Stimulated activated CD4-positive, alpha-beta T cell treated with anti-CD3 and anti-CD28 coated beads, Interleukin-2, amount 100 ng/mL, for 48 hours (primary cell): ENCODE results near the gene ZNF121.
"Not testable (repeated sequence)": the region's sequence is repeated elsewhere in the genome, so short reads cannot be mapped to it uniquely, and the experiment has no call there.

Source experiments
- DNase-seq, 2 donors: peaks; one replicate each; pipeline ENCODE4 v3.0.0-alpha.2; 2020

ZNF121 gene

DNA sequence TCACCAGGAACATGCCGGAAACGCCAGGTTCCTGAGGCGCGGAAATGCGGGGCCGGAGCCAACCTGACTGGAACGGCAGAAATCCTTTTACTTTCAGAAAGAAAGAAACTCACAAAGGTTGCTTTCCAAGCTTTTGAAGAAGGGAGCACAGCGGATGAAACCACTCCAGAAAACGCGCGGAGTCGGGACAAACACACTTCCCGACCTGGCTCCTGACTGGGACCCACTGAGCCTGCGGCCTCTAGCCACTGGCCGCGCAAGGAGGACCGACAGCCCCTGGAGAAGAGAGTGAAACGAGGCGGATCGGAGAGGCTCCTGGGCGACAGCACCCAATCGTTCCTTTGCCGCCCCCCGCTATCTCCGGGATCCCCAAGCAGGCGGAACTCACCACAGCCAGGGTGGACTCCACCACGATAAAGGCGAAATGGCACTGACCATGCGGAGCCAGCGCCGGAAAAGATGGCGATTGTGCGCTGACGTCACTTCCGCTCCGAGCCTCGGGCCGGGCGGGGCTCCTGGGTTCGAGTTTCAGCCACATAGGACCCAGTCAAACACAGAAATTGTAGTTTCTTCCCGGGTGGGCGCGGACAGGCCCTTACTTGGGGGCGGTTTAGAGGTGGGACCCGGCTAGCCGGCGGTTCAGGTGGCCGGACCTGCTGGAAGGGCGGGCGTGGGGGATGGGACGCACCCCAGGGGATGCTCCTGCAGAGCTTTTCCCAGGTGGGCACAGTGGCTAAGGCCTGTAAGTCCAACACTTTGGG, at the start of gene ZNF121:
Gene ZNF121, minus strand, starts transcription at position 432 of the 761 bp plus-strand sequence. CDS start 16,407 bp downstream, outside the sequence.
- peak; percentile 77 to 81 for DNase-seq

DNA sequence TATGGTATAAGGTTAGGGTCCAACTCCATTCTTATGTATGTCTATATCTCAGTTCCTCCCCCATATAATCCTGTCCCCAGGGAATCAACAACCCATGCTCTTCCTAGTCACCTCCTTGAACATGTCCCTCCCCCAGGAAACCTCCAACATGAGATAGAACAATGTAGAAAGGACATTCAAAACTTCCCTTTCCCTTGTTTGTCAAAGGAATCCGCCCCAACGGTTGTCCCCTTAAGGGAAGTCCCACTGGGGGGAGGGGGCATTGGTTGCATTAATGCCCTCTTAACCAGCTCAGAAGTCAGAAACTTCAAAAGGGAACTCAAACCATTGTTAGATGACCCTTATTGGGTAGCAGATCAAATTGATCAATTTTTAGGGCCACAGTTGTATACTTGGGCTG, 43.6 kb upstream of the ZNF121 start:
- DNase-seq = no peak

DNA sequence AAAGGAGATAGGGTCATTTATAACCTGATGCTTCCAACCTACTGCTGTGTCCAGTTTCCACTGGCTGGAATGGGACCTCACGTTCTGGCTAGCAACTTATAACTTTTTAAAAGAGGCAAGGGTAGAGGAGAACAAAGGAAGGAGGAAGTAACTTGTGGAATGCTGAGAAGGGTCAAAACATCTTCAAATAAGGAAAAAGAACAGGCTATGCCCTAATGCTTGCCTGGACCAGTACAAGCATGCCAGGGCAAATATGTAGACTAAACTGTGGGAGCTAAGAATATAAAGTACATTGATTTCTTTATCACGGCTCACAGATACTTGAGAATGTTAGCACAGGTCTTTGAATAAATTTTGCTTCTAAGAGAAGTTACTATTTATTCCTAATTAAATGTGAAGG, 38.2 kb upstream of the ZNF121 start:
- DNase-seq = no peak

DNA sequence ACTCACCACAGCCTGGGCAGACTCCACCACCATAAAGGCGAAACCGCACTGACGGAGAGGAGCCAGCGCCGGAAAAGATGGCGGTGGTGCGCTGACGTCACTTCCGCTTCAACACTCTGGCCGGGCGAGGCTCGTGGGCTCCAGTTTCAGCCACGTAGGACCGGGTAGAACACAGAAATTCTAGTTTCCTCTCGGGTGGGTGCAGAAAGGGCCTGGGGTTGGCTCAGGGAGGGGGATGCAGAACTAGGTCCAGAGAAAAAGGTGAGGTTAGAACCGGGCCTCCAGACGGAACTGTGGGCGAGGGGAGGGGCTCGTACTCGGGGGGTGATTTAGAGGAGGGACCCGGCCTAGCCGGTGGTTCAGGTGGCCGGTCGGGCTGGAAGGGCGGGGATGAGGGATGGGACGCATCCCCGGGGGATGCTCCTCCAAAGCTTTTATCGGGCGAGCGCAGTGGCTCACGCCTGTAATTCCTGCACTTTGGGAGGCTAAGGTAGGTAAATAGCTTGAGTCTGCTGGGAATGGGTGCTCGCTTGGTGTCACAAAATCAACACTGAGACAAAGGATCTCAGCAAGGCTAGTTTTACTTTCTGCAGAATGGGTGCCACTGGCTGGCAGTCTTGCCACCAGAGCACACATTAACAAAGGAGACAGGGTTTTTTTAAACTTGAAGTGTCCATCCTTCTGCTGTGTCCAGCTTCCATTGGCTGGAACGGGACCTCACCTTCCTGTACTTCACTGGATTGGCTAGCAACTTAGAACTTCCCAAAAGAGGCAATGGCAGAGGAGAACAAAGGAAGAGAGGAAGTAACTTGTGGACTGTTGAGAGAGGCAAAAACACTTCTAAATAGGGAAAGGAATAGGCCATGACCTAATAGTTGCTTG, 37.1 kb upstream of the ZNF121 start, which contains the start of gene ZNF561:
Gene ZNF561, minus strand, starts transcription at position 77 of the 882 bp plus-strand sequence. CDS start 1,776 bp downstream, outside the sequence.
- DNase-seq = peak; percentile 78 to 84

DNA sequence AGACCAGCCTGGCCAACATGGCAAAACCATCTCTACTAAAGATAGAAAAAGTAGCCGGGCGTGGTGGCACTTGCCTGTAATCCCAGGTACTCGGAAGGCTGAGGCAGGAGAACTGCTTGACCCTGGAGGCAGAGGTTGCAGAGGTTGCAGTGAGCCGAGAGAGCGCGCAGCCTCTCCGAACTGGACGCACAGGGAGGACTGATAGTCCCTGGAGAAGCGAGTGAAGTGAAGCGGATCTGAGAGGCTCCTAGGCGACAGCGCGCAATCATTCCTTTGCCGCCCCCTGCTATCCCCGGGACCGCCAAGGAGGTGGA, 36.5 kb upstream of the ZNF121 start:
- DNase-seq = no peak

DNA sequence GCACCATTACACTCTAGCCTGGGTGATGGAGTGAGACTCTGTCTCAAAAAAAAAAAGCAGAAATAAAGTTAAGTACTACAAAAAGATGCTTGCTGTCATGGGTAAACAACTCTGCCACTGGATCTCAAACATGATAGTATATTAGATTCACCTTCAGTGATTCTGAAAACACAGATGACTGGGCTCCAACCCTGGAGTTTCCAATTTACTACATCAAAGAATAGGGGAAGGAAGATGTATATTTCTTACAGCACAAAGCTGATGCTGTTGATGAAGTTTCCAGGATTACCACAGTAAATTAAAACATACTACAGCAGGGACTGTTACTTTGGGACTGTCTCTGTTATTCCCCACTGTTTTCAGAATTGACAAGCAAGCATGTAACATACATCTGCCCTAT, 31.5 kb upstream of the ZNF121 start:
- DNase-seq = no peak

DNA sequence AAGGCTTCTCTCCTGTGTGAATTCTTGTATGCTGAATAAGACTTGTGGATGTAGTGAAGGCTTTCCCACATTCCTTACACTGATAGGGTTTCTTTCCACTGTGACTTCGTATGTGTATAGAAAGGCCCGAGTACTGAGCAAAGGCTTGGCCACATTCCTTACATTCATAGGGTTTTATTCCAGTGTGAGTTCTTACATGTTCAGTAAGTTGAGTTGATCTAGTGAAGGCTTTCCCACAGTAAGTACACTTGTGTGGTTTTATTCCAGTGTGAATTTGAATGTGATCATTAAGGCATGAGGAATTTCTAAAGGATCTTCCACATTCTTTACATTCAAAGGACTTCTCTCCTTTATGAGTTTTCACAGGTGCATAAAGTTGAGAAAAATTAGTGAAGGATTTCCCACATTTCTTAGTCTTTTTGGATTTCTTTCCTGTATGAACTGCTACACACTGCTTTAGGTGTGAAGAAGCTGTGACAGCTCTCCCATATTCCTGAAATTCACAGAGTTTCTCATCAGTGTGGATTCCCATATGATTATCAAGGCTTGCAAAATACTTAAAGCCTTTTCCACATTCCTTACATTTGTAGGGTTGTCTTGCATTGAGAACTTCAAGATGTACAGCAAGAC, 26.3 kb upstream of the ZNF121 start:
- DNase-seq = no peak

DNA sequence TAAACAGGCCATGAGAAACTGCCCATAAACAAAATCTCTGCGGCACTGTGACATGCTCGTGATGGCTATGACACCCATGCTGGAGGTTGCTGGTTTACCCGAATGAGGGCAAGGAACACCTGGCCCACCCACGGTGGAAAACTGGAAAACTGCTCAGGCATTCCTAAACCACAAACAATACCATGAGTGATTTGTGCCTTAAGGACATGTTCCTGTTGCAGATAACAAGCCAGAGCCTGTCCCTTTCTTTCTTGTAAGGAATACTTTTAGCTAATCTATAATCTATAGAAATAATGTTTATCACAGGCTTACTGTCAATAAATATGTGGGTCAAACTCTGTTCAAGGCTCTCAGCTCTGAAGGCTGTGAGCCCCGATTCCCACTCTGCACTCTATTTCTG, 24.6 kb upstream of the ZNF121 start:
- no peak for DNase-seq

DNA sequence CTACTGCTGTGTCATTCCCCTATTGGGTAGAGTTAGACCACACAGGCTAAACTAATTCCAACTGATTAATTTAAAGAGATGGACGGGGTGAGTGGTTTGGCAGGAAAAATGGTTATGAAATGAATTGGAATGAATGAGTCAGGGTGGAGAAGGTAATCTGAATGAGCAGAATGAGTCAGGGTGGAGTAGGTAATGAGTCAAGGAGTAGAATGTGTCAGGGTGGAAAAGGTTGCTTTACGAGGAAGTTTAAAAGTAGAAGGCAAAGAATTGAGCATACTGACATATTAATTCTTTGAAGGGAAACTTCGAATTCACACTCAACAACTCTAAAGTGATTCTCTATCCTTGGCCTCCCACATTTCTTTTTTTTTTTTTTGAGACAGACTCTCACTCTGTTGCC, 12.7 kb upstream of the ZNF121 start:
- no peak for DNase-seq

DNA sequence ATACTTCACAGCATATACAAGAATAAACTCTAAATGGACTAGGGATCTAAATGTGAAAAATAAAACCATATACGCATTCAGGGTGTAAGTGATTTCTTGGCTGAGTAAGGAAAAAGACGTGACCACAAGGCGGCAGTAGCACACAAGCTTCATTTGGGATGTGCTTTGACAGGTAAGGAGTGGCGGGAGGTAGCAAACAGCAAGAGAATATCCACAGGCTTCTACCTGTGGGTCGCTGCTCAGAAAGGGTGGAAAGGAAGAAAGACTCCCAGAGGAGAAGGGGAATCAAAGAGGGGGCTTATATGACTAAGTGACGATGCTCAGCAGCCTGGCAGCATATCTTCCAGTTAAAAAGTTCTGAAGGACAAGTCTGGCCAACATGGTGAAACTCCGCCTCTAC, 2.5 kb upstream of the ZNF121 start:
- DNase-seq = peak; percentile 69 to 76

DNA sequence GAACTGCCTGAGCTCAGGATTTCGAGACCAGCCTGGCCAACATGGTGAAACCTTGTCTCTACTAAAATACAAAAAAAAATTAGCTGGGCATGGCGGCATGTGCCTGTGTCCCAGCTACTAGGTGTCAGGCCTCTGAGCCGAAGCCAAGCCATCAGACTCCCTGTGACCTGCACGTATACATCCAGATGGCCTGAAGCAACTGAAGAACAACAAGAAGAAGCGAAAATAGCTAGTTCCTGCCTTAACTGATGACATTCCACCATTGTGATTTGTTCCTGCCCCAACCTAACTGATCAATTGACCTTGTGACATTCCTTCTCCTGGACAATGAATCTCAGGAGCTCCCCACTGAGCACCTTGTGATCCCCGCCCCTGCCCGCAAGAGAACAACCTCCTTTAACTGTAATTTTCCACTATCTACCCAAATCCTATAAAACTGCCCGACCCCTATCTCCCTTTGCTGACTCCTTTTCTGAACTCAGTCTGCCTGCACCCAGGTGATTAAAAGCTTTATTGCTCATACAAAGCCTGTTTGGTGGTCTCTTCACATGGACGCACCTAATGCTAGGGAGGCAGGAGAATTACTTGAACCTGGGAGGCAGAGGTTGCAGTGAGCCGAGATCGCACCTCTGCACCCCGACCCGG, 2.1 kb downstream of the ZNF121 start:
- not testable (repeated sequence) for DNase-seq

DNA sequence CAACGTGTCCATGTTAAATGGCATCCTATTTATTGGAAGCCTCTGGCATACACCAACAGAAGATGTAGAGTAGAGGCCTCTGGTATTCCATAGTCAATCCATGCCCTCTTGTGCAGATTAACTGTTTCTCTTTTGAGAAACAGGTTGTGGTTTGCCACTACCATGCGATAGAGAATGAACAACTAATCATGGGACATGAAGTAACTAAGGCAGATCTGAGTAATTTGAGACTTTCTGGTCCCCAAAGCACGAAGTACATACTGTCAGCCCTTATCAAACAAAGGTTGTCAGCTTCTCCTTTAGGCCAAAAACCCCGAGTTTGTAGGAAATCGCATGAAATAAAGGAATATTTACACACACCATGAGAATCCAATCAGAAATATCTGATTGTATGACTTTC, 3.6 kb downstream of the ZNF121 start:
- DNase-seq = no peak

DNA sequence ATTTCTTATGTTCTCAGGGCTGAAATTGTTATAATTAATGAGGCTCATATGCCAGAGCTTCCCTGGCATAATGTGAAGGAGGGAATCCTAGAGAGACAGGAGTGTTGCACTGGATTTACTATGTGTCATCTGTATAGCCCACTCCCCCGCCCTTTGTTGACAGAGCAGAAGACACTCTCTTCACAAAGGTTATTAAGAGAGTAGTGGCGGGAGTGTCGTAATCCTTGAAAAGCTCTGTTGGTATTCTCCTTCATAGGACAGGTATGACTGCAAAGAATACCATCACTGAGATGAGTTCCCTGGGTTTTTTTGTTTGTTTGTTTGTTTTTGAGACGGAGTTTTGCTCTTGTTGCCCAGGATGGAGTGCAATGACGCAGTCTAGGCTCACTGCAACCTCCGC, 14.0 kb downstream of the ZNF121 start:
- DNase-seq = no peak

DNA sequence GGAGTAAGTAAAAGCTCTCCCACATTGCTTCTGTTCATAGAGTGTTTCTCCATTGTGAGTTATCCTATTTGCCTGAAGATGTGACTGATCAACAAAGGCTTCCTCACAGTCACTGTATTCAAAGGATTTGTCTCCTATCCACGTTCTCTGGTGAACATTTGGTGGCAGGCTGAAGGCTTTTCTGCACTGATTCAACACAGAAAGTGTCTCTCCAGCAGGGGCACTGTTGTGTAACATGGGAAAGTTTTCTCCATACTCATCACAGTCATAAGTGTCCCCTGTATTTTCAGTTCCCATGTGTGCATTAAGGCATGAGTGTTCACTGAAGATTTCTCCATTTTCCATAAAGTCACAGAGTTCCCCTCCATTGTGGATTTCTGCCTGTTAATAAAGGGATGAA, 17.6 kb downstream of the ZNF121 start:
- DNase-seq = no peak

DNA sequence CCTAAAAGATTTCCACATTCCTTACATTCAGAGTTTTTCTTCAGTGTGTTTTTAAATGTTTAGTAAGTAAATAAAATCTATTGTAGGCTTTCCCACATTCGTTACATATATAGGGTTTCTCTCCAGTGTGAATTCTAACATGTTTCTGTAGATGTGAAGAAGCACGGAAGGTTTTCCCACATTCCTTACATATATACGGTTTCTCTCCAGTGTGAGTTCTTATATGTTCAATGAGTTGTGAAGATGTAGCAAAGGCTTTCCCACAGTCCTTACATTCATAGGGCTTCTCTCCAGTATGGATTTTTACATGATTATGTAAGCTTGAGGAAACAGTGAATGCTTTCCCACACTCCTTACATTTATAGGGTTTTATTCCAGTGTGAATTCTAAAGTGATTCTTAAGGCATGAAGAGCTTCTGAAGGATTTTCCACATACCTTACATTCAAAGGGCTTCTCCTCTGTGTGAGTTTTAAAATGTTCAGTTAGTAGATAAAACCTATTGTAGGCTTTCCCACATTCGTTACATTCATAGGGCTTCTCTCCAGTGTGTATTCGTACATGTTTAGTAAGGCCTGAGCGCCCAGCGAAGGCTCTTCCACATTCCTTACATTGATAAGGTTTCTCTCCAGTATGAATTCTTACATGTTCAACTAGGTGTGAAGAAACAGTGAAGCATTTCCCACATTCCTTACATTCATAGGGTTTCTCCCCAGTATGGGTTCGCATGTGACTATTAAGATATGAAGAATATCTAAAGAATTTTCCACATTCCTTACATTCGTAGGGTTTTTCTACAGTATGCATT, 18.2 kb downstream of the ZNF121 start:
- DNase-seq = no peak

DNA sequence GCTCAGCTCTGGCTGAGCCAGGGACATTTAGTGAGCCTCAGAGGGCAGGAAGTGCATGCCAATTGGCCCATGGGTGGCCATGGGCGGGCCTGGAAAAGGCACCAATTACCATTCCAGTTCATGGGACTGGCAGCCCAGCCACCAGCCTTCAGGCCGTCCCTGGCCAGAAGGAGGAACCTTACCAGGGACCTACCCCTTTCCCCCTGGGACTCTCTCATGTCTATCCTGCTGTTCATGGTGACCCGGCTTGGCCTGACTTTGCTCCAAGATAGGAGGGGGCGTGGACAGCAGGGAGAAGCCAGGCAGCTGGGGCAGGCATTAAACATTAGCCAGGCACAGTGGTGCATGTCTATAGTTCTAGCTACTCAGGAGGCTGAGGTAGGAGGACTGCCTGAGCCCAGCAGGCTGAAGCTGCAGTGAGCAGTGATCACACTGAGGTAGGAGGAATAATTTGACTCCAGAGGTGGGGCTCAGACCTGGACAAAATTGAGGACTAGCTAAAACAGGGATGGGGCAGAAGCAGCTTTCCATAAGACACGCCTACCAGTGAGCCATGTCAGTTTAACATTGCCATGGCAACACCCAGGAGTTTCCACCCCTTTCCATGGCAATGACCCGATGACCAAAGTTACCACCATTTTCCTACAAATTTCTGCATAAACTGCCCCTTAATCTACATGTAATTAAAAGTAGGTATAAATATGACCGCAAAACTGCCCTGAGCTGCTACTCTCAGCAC, 31.6 kb downstream of the ZNF121 start:
- no peak for DNase-seq

DNA sequence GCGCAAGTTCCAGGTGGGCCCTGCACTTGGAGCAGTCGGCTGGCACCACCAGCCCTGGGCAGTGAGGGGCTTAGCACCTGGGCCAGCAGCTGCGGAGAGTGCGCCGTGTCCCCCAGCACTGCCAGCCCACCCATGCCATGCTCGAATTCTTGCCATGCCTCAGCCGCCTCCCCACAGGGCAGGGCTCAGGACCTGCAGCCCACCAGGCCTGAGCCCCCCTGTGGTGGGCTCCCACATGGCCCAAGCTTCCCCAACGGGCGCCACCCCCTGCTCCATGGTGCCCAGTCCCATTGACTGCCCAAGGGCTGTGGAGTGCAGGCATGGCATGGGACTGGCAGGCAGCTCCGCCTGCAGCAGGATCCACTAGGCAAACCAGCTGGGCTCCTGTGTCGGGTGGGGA, 36.4 kb downstream of the ZNF121 start:
- DNase-seq = no peak

DNA sequence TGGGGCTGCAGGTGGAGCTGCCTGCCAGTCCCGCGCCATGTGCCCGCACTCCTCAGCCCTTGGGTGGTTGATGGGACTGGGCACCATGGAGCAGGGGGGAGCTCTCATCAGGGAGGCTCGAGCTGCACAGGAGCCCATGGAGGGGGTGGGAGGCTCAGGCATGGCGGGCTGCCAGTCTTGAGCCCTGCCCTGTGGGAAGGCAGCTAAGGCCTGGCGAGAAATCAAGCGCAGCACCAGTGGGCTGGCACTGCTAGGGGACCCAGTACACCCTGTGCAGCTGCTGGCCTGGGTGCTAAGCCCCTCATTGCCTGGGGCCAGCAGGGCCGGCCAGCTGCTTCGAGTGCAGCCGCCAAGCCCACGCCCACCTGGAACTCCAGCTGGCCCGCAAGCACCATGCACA, 43.0 kb downstream of the ZNF121 start:
- DNase-seq = not testable (repeated sequence)

DNA sequence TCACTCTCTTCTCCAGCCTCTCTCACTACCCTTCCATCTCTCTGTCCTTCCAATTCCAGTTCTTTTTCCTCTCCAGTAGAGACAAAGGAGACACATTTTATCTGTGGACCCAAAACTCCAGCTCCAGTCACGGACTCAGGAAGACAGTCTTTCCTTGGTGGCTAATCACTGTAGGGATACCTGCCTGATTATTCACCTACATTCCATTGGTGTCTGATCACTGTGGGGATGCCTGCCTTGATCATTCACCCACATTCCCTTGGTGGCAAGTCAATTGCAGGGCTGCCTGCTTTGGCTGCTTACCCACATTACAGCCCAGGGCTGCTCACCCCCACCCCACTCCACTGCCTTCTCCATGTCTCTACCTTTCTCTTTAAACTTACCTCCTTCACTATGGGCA, 44.4 kb downstream of the ZNF121 start:
- not testable (repeated sequence) for DNase-seq

DNA sequence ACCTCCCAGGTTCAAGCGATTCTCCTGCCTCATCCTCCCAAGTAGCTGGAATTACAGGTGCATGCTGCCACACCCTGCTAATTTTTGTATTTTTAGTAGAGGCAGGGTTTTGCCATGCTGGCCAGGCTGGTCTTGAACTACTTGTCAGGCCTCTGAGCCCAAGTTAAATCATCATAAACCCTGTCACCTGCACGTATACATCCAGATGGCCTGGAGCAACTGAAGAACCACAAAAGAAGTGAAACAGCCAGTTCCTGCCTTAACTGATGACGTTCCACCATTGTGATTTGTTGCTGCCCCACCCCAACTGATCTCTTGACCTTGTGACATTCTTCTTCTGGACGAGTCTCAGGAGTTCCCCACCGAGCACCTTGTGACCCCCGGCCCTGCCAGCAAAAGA, 45.1 kb downstream of the ZNF121 start:
- DNase-seq = not testable (repeated sequence)
